ENCODE data around the gene MFSD12.

The MFSD12 gene

GRCh38 chr19:3547301-3547731, 10.1 kb downstream of the MFSD12 start:
- no peak overlapping the region for H3K4me3 ChIP-seq (ENCODE audit: low read depth, low read length)
- peak; percentile 86 for TF ChIP-seq CTCF (IDR thresholded peaks at IDR 0.05; ENCODE audit: borderline replicate concordance, insufficient read depth, low read depth, low read length)

GRCh38 chr19:3546119-3546518, 11.3 kb downstream of the MFSD12 start:
- no peak for TF ChIP-seq CTCF (IDR thresholded peaks at IDR 0.05; ENCODE audit: borderline replicate concordance, insufficient read depth, low read depth, low read length)
- H3K4me3 ChIP-seq (ENCODE audit: low read depth, low read length) = no peak overlapping the region

GRCh38 chr19:3545669-3546034, 11.7 kb downstream of the MFSD12 start:
- no peak overlapping the region for H3K4me3 ChIP-seq (ENCODE audit: low read depth, low read length)
- no peak for TF ChIP-seq CTCF (IDR thresholded peaks at IDR 0.05; ENCODE audit: borderline replicate concordance, insufficient read depth, low read depth, low read length)

DNA sequence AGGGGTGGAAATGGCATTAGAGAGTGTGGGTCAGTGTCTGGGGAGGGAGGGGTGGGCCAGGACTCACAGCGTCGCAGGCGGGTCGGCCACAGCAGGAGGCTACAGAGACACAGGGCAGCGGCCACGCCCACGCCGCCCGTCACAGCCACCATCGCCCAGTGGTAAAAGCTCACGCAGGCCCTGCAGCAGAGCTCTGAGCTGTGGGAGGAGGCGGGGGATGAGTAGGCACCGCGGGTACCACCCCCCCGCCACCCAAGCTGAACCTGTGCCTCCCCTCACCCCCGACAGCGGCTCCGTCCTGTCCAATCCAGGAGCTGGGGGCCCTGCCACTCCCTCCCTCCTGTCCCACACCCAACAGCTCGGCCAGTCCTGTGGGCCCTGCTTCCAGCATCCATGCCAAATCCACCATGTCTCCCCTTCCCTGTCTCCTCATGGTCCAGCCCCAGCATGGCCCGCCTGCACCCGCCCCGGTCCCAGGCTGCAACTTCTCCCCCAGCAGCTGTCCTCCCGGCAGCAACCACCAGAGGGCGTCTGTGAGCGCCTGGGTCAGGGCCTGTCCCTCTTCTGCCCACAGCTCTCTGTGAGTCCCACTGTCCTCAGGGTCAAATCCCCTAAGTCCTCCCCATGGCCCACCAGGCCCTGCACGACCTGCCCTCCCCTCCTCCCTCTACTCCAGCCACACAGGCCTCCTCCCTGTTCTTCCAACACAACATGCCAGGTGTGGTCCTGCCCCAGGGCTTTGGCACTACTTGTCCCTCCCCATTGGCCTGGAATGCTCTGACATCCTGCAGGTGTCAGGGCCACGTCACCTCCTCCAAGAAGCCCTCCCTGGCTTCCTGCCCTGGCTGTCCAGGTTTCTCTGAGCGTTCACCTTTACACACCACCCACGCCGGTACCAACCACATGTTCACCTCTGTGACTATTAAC, 12.4 kb downstream of the MFSD12 start:
- H3K4me3 ChIP-seq (ENCODE audit: low read depth, low read length) = no peak overlapping the region
- TF ChIP-seq CTCF (IDR thresholded peaks at IDR 0.05; ENCODE audit: borderline replicate concordance, insufficient read depth, low read depth, low read length) = peak; percentile 97

GRCh38 chr19:3544058-3544376, 13.4 kb downstream of the MFSD12 start:
- TF ChIP-seq CTCF (IDR thresholded peaks at IDR 0.05; ENCODE audit: borderline replicate concordance, insufficient read depth, low read depth, low read length) = no peak

GRCh38 chr19:3543150-3544057, 14.0 kb downstream of the MFSD12 start:
- H3K4me3 ChIP-seq (ENCODE audit: low read depth, low read length) = no peak overlapping the region

More at GRCh38 chr19:3544058-3544376, 13.4 kb downstream of the MFSD12 start:
- H3K4me3 ChIP-seq (ENCODE audit: low read depth, low read length) = no peak overlapping the region

More at GRCh38 chr19:3543150-3544057, 14.0 kb downstream of the MFSD12 start:
- TF ChIP-seq CTCF (IDR thresholded peaks at IDR 0.05; ENCODE audit: borderline replicate concordance, insufficient read depth, low read depth, low read length) = no peak

All from GM12875 (cell line).